ENCODE data around the gene TXN2.
A peak's percentile ranks its signal among the peaks of the same experiment; 100 is the strongest.

Gene TXN2

GRCh38 chr22:36486619-36487384, 5.4 kb upstream of the TXN2 start:
- DNase-seq: peak in 1 of 2 donors; percentile 25

GRCh38 chr22:36480941-36481392, 473 bp downstream of the TXN2 start:
- no peak for DNase-seq

GRCh38 chr22:36478966-36479365, 2.5 kb downstream of the TXN2 start:
- DNase-seq: no peak

GRCh38 chr22:36475341-36475740, 6.1 kb downstream of the TXN2 start:
- DNase-seq: no peak

GRCh38 chr22:36472689-36473088, 8.8 kb downstream of the TXN2 start:
- DNase-seq: no peak

GRCh38 chr22:36471341-36471821, 10.1 kb downstream of the TXN2 start:
- DNase-seq: no peak

- no peak for DNase-seq
Observed at GRCh38 chr22:36470994-36471331, 10.5 kb downstream of the TXN2 start.

GRCh38 chr22:36470162-36470993, 11.1 kb downstream of the TXN2 start:
- peak; percentile 81 to 86 for DNase-seq

- DNase-seq: no peak
Observed at GRCh38 chr22:36469094-36469710, 12.2 kb downstream of the TXN2 start.

GRCh38 chr22:36467946-36468345, 13.5 kb downstream of the TXN2 start:
- DNase-seq: peak in 1 of 2 donors; percentile 36

- DNase-seq: no peak
Observed at GRCh38 chr22:36467042-36467810, 14.2 kb downstream of the TXN2 start.

- DNase-seq: no peak
Observed at GRCh38 chr22:36466258-36466657, 15.2 kb downstream of the TXN2 start.

GRCh38 chr22:36465232-36466021, 16.0 kb downstream of the TXN2 start:
- DNase-seq: no peak

- no peak for DNase-seq
Observed at GRCh38 chr22:36464715-36465231, 16.7 kb downstream of the TXN2 start.

- no peak for DNase-seq
Observed at GRCh38 chr22:36463783-36464184, 17.7 kb downstream of the TXN2 start.

- no peak for DNase-seq
Observed at GRCh38 chr22:36461665-36462649, 19.5 kb downstream of the TXN2 start.

GRCh38 chr22:36460202-36460601, 21.2 kb downstream of the TXN2 start:
- no peak for DNase-seq

- no peak for DNase-seq
Observed at GRCh38 chr22:36457688-36458450, 23.6 kb downstream of the TXN2 start.

GRCh38 chr22:36456464-36456845, 25.0 kb downstream of the TXN2 start:
- peak in 1 of 2 donors; percentile 19 for DNase-seq

All from inflammatory macrophage (primary cell).